ENCODE data around the gene ANKS1B. TPM values are rescaled to one million over a fixed set of nuclear protein-coding genes. Genes with fewer than 3 reads are reported as not detected.

The ANKS1B gene
- total and polyA plus RNA-seq, 10 of the 15 experiments (the other 5 are each of a cell fraction or from before 2014, with no cell fraction given): 0.16 to 1.3 (median 0.82) TPM; not detected in 7

DNA sequence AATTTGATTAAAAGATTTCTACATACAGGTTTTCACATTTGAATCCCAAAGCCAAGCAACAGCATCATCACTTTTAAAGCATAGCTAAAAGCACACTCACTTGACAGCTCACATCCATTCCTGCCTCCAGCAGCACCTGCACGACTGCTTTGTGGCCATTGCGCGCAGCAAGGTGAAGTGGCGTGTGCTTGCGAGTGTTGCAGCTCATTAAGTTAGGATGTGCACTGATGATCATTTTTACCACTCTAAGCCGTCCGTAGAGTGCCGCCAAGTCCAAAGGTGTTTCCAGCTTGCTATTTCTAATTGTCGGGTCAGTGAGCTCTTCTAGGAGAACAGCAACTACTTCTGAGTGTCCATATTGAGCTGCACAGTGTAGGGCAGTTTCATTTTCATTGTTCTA lies 178.4 kb downstream of the ANKS1B start:
- no peaks in the 10 kb centered on the region; a peak in 1 of 4 replicates for H3K27me3 ChIP-seq (replicated peaks in 1 of 2; ENCODE audit: control insufficient read depth in 2 of 2, insufficient read depth in 2 of 2, low read length in 1 of 2)
- H2AFZ ChIP-seq (ENCODE audit: control insufficient read depth, low read depth, low read length): no peak overlapping the region
- in situ Hi-C loops (cut with MboI): no loop called here
- no peaks in the 10 kb centered on the region for H4K20me1 ChIP-seq (ENCODE audit: control insufficient read depth, insufficient read depth)
- no peak overlapping the region for H3K9ac ChIP-seq (ENCODE audit: control insufficient read depth, insufficient read depth, low read length)
- no peak overlapping the region for H3K4me3 ChIP-seq
- H3K4me2 ChIP-seq (ENCODE audit: control insufficient read depth, insufficient read depth): no peak overlapping the region
- intact Hi-C loops (cut with micrococcal nuclease; ENCODE audit: unreplicated experiment): no loop called here
- DNase-seq (ENCODE audit: low read depth, low spot score): no peak
- H3K9me3 ChIP-seq (replicated peaks; ENCODE audit: control insufficient read depth, insufficient read depth, low read length): no peaks in the 10 kb centered on the region
- H3K27ac ChIP-seq (ENCODE audit: control insufficient read depth, insufficient read depth): no peak overlapping the region
- H3K79me2 ChIP-seq (ENCODE audit: control insufficient read depth, insufficient read depth, low read length): no peaks in the 10 kb centered on the region
- no peaks in the 10 kb centered on the region for H3K4me1 ChIP-seq (ENCODE audit: control insufficient read depth, insufficient read depth, low read length)
- no peaks in the 10 kb centered on the region for H3K36me3 ChIP-seq (ENCODE audit: control insufficient read depth in 2 of 2, insufficient read depth in 2 of 2, low read length in 1 of 2)
- ATAC-seq: no peak
- SMC1A ChIA-PET (ENCODE audit: uncharacterized antibody, unreplicated experiment): interaction anchor here (0.7 to 1.3 kb wide), 2 partner anchors 11 to 72 kb away, joined by 3 read pairs; no protein-coding TSS in a partner anchor
- CTCF ChIA-PET: no interaction called here
- no peak for TF ChIP-seq CHD2 (IDR thresholded peaks at IDR 0.05; ENCODE audit: borderline replicate concordance, low read depth, low read length)
- TF ChIP-seq ZNF217 (IDR thresholded peaks at IDR 0.05): no peak
- TF ChIP-seq STAT1 (conservative IDR thresholded peaks at IDR 0.05): no peak
- TF ChIP-seq RFX5 (IDR thresholded peaks at IDR 0.05; ENCODE audit: low read depth, low read length): no peak
- TF ChIP-seq HCFC1 (IDR thresholded peaks at IDR 0.05; ENCODE audit: low read length): no peak
- no peak for TF ChIP-seq CREB1 (IDR thresholded peaks at IDR 0.05; ENCODE audit: low read depth)
- no peak for TF ChIP-seq SUPT20H (IDR thresholded peaks at IDR 0.05; ENCODE audit: borderline replicate concordance, control insufficient read depth, low read depth, low read length)
- TF ChIP-seq, protein P1, sequence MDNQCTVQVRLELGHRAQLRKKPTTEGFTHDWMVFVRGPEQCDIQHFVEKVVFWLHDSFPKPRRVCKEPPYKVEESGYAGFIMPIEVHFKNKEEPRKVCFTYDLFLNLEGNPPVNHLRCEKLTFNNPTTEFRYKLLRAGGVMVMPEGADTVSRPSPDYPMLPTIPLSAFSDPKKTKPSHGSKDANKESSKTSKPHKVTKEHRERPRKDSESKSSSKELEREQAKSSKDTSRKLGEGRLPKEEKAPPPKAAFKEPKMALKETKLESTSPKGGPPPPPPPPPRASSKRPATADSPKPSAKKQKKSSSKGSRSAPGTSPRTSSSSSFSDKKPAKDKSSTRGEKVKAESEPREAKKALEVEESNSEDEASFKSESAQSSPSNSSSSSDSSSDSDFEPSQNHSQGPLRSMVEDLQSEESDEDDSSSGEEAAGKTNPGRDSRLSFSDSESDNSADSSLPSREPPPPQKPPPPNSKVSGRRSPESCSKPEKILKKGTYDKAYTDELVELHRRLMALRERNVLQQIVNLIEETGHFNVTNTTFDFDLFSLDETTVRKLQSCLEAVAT (IDR thresholded peaks at IDR 0.05): no peak
- no peak for TF ChIP-seq DPF2 (IDR thresholded peaks at IDR 0.05)
- TF ChIP-seq, protein P2, sequence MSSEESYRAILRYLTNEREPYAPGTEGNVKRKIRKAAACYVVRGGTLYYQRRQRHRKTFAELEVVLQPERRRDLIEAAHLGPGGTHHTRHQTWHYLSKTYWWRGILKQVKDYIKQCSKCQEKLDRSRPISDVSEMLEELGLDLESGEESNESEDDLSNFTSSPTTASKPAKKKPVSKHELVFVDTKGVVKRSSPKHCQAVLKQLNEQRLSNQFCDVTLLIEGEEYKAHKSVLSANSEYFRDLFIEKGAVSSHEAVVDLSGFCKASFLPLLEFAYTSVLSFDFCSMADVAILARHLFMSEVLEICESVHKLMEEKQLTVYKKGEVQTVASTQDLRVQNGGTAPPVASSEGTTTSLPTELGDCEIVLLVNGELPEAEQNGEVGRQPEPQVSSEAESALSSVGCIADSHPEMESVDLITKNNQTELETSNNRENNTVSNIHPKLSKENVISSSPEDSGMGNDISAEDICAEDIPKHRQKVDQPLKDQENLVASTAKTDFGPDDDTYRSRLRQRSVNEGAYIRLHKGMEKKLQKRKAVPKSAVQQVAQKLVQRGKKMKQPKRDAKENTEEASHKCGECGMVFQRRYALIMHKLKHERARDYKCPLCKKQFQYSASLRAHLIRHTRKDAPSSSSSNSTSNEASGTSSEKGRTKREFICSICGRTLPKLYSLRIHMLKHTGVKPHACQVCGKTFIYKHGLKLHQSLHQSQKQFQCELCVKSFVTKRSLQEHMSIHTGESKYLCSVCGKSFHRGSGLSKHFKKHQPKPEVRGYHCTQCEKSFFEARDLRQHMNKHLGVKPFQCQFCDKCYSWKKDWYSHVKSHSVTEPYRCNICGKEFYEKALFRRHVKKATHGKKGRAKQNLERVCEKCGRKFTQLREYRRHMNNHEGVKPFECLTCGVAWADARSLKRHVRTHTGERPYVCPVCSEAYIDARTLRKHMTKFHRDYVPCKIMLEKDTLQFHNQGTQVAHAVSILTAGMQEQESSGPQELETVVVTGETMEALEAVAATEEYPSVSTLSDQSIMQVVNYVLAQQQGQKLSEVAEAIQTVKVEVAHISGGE (CRISPR knock-in tag; IDR thresholded peaks at IDR 0.05): no peak
- TF ChIP-seq JUNB (IDR thresholded peaks at IDR 0.05): no peak
- TF ChIP-seq ZNF384 (IDR thresholded peaks at IDR 0.05; ENCODE audit: borderline replicate concordance, low read depth, low read length): no peak
- TF ChIP-seq CEBPB (IDR thresholded peaks at IDR 0.05; ENCODE audit: borderline replicate concordance in 1 of 2, low read depth in 2 of 2, low read length in 2 of 2): no peak
- TF ChIP-seq PKNOX1 (IDR thresholded peaks at IDR 0.05): no peak
- no peak for TF ChIP-seq FOXM1 (IDR thresholded peaks at IDR 0.05; ENCODE audit: low read depth, low read length)
- no peak for TF ChIP-seq ESRRA (IDR thresholded peaks at IDR 0.05; ENCODE audit: low read length)
- no peak for TF ChIP-seq ZZZ3 (IDR thresholded peaks at IDR 0.05; ENCODE audit: control insufficient read depth, insufficient read length, low read depth)
- no peak for TF ChIP-seq IKZF1 (conservative IDR thresholded peaks at IDR 0.05)
- BruUV-seq (replicated peaks): no TSS peak
- WGBS (ENCODE audit: insufficient coverage, insufficient replicate concordance, low lambda C conversion rate, missing lambda C conversion rate): 65% methylated on average over 9 of the region's 9 CpGs
- POLR2A ChIA-PET: no interaction called here
- RAD21 ChIA-PET (ENCODE audit: unreplicated experiment): no interaction called here
- no peak for FAIRE-seq
